ACC112 (cell line): Measurements from ENCODE around the gene LILRA2.
"Not testable (repeated sequence)": the region's sequence is repeated elsewhere in the genome, so short reads cannot be mapped to it uniquely, and the experiment has no call there.

Experiments
- H2AFZ ChIP-seq: fragments of 200-600 bp; sonication (generic); one replicate; pipeline ENCODE4 v1.6.0; 2017; ENCODE audit warnings: antibody characterized with exemption, low read length; ENCODE audit not compliant: unreplicated experiment
- H3K27ac ChIP-seq: fragments of 200-600 bp; sonication (generic); 2 replicates; pipeline ENCODE4 v1.5.1; 2014; ENCODE audit warnings: low read depth, mild to moderate bottlenecking, antibody characterized with exemption, low read length, moderate library complexity
- H3K27me3 ChIP-seq: fragments of 200-600 bp; sonication (generic); 2 replicates; pipeline ENCODE4 v1.6.1; 2014; ENCODE audit warnings: mild to moderate bottlenecking, antibody characterized with exemption, low read length, moderate library complexity, mixed read lengths; ENCODE audit not compliant: insufficient read depth
- H3K36me3 ChIP-seq: fragments of 200-600 bp; sonication (generic); 2 replicates; pipeline ENCODE4 v1.6.1; 2016; ENCODE audit warnings: mild to moderate bottlenecking, antibody characterized with exemption, low read length, moderate library complexity, mixed read lengths; ENCODE audit not compliant: insufficient read depth
- H3K4me1 ChIP-seq: fragments of 200-600 bp; sonication (generic); one replicate; pipeline ENCODE4 v1.6.1; 2016; ENCODE audit warnings: low read length, mixed read lengths; ENCODE audit not compliant: insufficient read depth, unreplicated experiment, control insufficient read depth
- H3K4me3 ChIP-seq: fragments of 200-600 bp; sonication (generic); 2 replicates; pipeline ENCODE4 v1.5.1; 2014; ENCODE audit warnings: mild to moderate bottlenecking, low read depth, low read length
- H3K79me2 ChIP-seq: fragments of 200-600 bp; sonication (generic); one replicate; pipeline ENCODE4 v1.6.0; 2016; ENCODE audit warnings: low read length; ENCODE audit not compliant: control insufficient read depth, unreplicated experiment, insufficient read depth

Gene LILRA2

DNA sequence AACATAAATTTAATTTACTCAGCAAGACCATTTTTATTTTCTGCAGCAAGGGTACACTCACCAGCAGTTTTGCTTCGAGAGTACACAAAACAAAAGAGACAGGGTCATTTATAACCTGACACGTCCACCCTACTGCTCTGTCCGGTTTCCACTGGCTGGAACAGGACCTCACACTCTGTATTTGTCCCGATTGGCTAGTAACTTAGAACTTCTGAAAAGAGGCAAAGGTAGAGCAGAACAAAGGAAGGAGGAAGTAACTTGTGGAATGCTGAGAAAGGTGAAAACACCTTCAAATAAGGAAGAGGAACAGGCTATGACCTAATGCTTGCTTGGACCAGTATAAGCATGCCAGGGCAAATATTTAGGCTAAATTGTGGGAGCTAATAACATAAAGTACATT, 54.3 kb downstream of the LILRA2 start:
- H3K4me3 ChIP-seq, result not testable (repeated sequence)

DNA sequence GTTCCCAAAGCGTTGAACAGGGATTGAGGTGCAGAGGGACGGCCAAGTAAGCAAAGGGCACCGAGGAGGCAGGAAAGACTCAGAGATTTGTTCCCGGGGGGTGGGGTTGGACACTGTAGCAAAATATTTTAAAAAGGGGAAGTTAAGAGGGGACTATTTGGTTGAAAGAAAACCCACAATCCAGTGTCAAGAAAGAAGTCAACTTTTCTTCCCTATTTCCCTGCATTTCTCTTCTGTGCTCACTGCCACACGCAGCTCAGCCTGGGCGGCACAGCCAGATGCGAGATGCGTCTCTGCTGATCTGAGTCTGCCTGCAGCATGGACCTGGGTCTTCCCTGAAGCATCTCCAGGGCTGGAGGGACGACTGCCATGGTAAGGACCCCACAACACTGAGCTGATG, 56.7 kb downstream of the LILRA2 start, which contains the start of gene LILRB1:
TSS of gene LILRB1 (plus strand) at position 223 of the 400 bp plus-strand sequence. CDS start 590 bp downstream, outside the sequence.
- H3K27me3 ChIP-seq, H3K4me1 ChIP-seq, H2AFZ ChIP-seq, H3K27ac ChIP-seq, H3K36me3 ChIP-seq, H3K79me2 ChIP-seq, H3K4me3 ChIP-seq: not testable (repeated sequence)

More for the DNA sequence above, 54.3 kb downstream of the LILRA2 start:
- not testable (repeated sequence) for H3K4me1 ChIP-seq, H3K36me3 ChIP-seq, H3K79me2 ChIP-seq, H3K27me3 ChIP-seq, H2AFZ ChIP-seq, H3K27ac ChIP-seq

DNA sequence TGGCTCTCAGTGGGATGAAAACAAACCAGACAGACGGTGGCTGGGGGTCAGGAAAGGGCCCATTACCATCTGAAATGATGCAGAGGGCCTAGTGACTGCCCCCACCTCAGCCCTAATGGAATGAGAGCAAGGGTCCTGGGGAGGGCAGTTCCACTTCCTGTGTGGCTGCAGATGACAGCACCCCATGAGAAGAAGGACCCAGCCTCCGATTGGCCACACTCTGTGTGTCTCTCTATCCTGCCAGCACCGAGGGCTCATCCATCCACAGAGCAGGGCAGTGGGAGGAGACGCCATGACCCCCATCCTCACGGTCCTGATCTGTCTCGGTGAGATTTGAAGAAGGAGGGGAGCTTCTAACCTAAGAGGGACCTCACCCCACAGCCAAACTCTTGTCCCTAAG, 57.2 kb downstream of the LILRA2 start:
- Histone ChIP-seq H3K27ac (no peak overlapping the region), H3K36me3 (no peaks in the 10 kb centered on the region), H3K79me2 (no peaks in the 10 kb centered on the region), H3K27me3 (no peaks in the 10 kb centered on the region), H2AFZ (no peak overlapping the region), H3K4me3 (no peak overlapping the region), H3K4me1 (no peaks in the 10 kb centered on the region)

DNA sequence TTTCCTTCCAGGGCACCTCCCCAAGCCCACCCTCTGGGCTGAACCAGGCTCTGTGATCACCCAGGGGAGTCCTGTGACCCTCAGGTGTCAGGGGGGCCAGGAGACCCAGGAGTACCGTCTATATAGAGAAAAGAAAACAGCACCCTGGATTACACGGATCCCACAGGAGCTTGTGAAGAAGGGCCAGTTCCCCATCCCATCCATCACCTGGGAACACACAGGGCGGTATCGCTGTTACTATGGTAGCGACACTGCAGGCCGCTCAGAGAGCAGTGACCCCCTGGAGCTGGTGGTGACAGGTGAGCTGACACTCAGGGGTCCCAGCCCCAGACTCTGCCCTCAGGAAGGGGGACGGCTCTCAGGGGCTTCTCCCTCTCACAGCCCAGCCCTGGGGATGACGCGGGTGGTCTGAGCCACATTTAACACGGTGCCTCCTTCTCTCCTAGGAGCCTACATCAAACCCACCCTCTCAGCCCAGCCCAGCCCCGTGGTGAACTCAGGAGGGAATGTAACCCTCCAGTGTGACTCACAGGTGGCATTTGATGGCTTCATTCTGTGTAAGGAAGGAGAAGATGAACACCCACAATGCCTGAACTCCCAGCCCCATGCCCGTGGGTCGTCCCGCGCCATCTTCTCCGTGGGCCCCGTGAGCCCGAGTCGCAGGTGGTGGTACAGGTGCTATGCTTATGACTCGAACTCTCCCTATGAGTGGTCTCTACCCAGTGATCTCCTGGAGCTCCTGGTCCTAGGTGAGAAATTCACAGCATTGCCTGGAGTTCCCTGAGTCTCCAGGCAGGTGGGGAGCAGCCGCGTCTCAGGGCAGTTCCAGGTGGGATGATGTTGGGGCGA, 58.1 kb downstream of the LILRA2 start:
- H3K79me2 ChIP-seq, H3K27ac ChIP-seq, H3K27me3 ChIP-seq, H3K36me3 ChIP-seq, H2AFZ ChIP-seq, H3K4me1 ChIP-seq, H3K4me3 ChIP-seq: not testable (repeated sequence)

DNA sequence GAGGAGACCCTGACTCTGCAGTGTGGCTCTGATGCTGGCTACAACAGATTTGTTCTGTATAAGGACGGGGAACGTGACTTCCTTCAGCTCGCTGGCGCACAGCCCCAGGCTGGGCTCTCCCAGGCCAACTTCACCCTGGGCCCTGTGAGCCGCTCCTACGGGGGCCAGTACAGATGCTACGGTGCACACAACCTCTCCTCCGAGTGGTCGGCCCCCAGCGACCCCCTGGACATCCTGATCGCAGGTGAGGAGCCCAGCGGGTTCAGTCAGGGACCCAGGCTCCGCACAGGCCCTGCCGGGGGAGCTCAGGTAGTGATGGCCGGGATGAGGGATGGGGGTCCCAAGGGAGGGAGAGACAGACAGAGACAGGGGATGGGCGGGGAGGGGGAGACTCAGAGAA, 58.9 kb downstream of the LILRA2 start:
- not testable (repeated sequence) for H3K27me3 ChIP-seq, H3K4me3 ChIP-seq, H3K79me2 ChIP-seq, H3K36me3 ChIP-seq, H2AFZ ChIP-seq, H3K4me1 ChIP-seq, H3K27ac ChIP-seq

DNA sequence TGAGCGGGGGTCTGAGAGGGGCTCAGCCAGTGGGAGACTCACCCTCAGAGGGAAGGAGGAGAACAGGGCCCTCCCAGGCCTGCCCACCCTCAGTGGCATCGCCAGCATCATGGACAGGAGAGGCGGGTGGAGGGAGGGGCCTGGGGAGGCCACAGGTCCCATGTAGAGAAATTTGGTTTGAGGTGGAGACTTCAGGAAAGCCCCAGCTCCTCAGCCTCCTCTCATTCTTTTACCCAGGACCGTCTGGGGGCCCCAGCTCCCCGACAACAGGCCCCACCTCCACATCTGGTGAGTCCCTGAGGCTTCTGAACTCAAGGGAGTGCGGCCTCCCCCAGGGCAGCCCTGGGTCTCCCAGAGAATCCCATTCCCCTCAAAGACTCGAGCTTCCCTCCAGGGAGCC, 59.8 kb downstream of the LILRA2 start:
- Histone ChIP-seq H3K79me2 (no peaks in the 10 kb centered on the region), H3K36me3 (no peaks in the 10 kb centered on the region), H3K27me3 (no peaks in the 10 kb centered on the region), H3K27ac (no peak overlapping the region), H3K4me1 (no peaks in the 10 kb centered on the region), H2AFZ (no peak overlapping the region), H3K4me3 (no peak overlapping the region)

DNA sequence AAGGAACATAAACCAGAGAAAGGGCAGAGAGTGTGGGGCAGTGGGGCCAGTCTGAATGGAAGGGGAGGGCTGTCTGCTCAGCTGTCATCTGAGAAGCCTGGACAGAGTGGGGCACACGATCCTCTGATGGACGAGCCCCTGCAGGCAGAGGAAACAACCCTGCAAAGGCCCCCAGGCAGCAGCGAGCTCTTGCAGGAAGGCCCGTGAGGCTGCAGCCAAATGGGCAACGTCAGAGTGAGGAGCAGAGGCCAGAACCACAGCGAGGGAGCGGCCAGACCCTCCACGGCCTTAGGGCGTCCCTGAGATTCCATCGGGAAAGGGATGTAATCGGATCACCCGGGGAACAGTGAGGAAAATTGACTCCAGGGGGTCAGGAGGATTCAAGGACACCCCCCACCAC, 62.5 kb downstream of the LILRA2 start:
- not testable (repeated sequence) for H3K36me3 ChIP-seq, H3K4me1 ChIP-seq, H3K27me3 ChIP-seq, H3K27ac ChIP-seq, H3K79me2 ChIP-seq, H3K4me3 ChIP-seq, H2AFZ ChIP-seq

DNA sequence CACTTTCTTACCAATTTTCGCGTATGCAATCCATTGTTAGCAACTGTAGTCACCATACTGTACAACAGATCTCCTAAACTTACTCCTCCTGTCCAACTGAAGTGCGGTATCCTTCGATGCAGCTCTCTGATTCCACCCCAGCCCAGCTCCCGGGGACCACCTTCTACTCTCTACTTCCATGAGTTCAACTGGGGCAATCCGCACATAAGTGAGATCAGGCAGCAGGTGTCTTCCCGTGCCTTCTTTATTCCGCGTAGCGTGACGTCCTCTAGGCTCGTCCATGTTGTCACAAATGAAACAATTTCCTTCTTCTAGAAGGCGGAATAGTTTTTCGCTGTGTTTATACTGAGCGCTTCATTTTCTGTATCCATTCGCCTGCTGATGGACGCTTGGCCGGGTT, 65.1 kb downstream of the LILRA2 start:
- H3K79me2 ChIP-seq, result no peaks in the 10 kb centered on the region
- no peak overlapping the region for H3K4me3 ChIP-seq
- no peaks in the 10 kb centered on the region for H3K27me3 ChIP-seq
- H3K27ac ChIP-seq, result no peak overlapping the region
- H3K4me1 ChIP-seq, result no peaks in the 10 kb centered on the region
- H2AFZ ChIP-seq, result no peak overlapping the region
- H3K36me3 ChIP-seq, result no peaks in the 10 kb centered on the region
